GM21825 (cell line): ENCODE measurements around the gene FZD10.

ENCODE experiments used
- ATAC-seq: cut with Tn5 transposase; IDR thresholded peaks from one replicate; pipeline ENCODE4 v1.9.1; 2021; ENCODE audit warnings: mild to moderate bottlenecking, moderate library complexity; ENCODE audit not compliant: unreplicated experiment

FZD10 gene

DNA sequence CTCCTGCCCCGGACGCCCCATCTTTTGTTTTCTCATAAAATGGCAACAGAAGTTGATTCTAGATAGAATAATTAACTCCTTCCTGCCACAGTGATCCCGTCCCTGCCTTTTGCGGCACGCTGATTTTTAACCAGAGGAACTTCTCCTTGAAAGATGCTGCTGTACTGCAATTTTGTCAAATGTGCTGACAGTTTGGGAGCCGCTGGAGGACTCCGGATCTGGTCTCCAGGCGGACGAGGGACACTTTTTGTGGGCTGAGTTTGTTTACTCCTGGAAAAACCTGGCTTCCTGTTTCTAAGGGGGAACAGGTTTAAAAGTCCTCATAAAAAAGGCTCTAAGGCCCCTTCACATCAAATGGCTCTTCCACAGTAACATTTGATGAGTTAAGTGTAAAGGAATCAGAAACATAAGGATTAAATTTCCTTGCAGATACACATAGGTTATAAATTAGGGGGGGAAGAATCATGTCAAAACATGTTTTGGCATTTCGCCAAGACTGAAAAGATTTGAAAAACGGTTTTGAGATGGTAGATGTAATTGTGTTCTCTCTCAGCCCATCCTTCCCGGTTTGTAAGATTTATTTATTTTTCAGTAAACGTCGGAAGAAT is 15.5 kb downstream of the FZD10 start:
- no peak for ATAC-seq

GRCh38 chr12:130178282-130178681 is 16.0 kb downstream of the FZD10 start:
- no peak for ATAC-seq

DNA sequence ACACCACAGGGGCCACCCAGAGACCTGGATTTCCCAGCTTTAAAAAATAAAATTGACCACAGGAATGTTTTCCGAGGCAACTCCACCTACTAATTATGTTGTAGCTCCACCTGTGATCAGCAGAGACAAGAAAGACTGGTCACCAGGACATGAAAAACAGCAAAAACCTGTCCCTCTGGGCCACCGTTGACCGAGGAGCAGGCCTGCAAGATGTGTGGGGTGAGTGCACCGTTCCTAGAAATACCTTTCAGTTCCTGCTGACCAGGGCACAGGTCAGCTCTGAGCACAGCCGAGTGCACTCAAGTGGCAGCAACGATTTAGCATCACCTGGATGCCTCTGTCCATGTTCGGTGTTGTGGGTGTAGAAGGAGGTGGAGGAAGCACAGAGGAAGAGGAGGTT is 16.9 kb downstream of the FZD10 start:
- no peak for ATAC-seq

DNA sequence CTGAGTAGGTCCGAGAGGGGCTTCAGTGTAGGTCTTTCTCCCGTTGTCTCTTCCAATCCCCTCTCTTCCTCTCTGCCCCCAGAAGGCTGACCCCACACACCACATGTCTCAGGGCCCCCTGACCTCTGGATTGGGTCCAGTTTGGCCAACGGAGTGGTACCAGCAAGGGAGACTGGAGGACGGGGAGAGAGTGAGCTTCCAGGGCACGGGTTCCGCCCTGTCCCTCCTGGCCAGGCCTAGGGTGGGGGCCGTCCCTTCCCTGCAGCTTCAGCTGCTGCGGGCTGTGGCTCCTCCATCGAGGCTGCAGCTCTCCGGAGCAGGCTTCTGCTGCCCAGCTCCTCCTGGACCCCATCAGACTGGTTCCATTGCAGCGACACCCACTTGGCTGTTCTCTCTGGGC is 17.4 kb downstream of the FZD10 start:
- no peak for ATAC-seq

DNA sequence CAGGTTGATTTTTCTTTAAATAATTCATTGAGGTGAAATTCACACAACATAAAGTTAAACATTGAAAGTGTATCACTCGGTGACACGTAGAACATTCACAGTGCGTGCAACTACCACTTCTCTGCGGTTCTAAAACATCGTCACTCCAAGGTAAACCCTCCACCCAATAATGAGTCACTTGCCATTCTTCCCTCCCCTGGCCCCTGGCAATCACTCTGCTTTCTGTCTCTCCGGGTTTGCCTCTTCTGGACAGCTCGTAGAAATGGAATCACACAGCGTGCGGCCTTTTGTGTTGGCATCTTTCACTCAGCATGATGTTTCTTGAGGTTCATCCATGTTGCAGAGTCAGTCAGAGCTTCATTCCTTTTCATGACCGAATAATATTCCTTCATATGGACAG is 18.9 kb downstream of the FZD10 start:
- no peak for ATAC-seq

DNA sequence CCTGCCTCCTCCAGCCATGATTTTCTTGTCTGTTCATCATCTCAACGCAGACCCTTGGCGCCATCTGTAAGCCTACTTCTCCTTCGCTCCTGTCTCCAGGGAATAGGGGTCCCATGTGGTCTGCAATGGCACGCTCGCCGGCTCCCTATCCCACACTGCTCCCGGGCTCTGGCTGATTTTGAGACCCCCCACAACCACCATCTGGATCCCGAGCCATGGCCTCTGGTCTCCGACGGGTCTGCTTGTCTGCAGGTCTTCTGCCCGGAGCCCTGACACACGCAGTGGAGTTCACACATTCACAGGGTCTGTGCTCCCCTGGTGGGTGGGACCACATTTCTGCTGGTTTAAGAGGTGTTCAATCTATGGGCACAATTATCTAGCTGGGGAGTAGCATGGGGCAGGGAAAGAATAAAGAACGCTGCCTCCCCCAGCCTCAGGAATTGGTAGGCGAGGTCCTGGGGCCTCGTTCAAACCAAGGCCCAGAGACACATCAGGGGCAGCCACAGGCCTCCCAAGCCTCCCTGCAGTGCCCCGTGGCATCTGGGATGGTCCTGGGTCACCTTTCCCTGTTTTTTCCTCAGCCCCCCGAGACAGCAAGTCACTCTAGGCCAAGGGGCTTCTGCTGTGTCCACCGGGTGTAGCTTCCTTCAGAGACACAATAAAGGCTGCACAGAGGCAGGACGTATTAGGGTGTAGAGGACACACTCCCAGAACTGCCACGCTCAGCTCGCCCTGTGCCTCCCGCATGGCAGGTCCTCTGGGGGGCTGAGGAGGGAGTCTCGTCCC is 21.5 kb downstream of the FZD10 start:
- no peak for ATAC-seq

DNA sequence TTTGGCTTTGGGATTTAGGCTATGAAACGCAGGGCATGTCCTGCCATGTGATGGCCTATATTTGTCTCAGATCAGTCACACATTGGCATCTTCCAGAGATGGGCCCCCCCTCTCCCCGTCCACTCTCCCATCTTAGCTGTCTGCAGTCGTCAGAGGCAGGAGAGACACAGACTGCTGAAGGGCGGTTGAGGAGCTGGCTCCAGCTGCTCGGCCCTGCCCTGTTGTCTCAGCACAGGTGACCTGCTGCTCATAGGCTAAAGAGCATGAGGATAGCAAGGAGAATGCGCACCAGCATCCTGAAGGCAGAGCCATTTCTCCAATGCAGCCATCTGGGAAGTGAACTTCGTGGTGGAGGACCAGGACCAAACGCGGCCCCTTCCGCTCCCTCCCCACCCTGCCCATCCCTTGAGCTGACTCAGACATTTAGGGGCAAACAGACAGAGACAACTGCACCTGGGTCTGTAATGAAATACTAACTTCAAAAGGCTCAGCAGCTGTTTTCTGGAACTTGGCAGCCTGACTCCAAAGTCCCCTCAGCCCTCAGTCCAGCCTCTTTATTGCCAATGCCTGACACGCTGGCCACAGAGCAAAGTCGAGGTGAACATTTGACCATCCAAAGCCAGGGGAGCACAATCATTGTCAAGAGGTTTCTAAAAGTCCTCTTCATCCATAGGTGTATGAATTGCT is 22.3 kb downstream of the FZD10 start:
- ATAC-seq, result no peak

GRCh38 chr12:130185455-130186391 is 23.5 kb downstream of the FZD10 start:
- no peak for ATAC-seq

- ATAC-seq, result no peak
These were observed 24.5 kb downstream of the FZD10 start for GRCh38 chr12:130186651-130187268.

- no peak for ATAC-seq
These were observed 30.5 kb downstream of the FZD10 start for GRCh38 chr12:130192642-130193345.

DNA sequence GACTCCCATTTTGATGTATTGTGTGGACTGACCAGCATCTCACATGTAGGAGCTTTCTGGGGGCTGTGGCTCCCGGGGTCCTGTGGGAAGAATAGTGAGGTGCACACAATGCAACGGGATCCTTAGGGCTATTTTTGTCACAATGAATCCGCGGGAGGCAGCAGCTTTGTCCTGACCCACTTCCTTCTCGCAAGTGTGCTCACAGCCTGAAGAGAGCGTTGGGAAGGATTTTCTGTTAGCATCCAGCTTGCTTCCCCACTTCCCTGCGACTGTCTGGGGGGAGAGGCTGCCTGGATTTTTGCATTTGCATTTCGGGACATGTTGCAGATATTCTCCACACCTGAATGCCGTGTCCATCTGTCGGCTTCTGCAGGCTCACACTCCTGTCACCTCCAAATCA is 31.9 kb downstream of the FZD10 start:
- no peak for ATAC-seq

DNA sequence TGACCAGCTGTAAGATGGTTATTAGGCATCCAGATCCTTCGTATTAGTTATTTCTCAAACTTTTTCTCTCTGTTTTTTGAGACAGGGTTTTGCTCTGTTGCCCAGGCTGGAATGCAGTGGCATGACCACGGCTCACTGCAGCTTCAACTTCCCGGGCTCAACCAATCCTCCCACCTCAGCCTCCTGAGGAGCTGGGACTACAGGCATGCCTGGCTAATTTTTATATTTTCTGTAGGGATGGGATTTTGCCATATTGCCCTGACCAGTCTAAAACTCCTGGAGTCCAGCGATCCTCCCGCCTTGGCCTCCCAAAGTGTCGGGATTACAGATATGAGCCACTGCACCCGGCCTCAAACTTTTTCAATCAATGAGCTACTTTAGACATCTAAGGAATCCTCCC is 33.1 kb downstream of the FZD10 start:
- ATAC-seq, result no peak

- no peak for ATAC-seq
These were observed 33.5 kb downstream of the FZD10 start for GRCh38 chr12:130195776-130196175.

DNA sequence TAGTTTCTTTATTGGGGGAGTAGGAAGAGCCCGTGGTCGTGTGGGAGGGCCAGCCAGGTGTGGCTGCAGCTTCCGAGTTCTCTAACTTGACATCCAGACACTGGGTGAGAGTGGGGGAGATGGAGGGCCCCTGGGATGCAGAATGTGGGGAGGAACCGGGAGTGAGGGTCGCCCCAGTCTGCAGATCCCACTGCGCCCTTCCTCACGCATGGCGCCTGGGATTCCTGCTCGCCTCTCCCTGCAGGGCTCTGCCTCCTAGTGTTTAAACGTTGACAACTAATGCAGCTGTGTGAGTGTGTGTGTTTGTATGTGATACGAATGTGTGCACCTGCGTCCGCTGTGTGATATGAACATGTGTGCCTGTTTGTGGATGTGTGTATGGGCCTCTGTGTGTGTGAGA is 34.6 kb downstream of the FZD10 start:
- no peak for ATAC-seq

DNA sequence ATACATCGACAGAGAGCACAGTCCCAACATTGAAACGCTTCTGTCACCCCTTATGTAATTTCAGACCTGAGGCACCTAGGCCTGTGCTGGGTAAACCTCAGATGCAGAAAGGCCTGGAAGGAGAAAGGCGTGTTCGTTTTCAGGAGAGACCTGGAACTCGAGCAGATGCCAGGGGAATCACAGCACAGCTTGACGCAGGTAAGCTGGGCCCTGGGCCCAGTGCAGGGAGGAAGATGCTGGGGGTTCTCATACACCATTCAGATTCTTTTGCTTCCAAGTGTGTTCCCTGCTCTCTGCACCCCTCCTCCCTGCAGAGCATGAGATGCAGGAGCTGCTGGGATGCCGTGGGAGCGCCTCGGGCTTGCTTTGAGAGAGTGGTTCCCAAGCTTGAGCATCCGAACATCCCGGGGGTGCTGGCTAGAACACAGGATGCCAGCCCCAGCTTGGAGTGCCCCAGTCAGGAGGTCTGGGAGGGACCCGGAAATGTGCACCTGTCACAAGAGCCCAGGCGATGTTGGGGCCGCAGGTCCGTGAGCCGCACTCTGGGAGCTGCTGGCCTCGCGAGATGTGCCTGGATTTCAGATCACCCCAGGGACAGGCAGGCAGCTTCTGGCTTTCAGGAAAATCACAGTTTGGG is 35.9 kb downstream of the FZD10 start:
- no peak for ATAC-seq

GRCh38 chr12:130198663-130199060 is 36.4 kb downstream of the FZD10 start:
- ATAC-seq, result no peak

DNA sequence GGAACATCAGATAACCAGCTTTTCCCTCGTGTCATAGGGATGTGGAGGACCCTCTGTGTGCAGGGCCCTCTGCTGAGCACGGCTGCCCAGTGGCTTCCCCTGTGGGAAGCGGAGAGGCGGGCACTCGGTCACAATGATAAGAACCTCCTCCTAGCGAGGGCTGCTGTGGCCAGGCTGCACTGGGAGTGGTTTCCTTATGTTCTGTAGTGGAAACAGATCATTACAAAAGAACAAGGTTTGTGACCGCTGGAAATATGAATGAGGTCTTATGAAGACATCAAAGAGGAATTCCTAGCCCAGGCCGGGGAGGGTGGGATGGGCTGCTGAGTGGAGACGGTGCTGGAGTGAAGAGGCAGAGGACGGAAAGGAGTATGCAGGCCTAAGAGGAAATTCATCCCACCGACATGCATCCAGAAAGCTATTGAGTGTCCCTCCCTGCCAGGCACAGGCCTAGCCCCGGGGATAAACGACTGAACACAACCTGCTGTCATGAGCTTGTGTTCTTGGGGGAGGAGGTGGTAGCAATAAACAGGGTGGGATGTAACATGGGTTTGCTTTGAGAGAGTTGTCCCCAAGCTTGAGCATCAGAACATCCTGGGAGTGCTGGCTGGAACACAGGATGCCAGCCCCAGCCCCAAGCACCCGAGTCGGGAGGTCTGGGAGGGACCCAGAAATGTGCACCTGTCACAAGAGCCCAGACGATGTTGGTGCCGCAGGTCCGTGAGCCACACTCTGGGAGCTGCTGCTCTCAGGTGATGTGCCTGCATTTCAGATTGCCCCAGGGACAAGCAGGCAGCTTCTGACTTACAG is 37.5 kb downstream of the FZD10 start:
- no peak for ATAC-seq

DNA sequence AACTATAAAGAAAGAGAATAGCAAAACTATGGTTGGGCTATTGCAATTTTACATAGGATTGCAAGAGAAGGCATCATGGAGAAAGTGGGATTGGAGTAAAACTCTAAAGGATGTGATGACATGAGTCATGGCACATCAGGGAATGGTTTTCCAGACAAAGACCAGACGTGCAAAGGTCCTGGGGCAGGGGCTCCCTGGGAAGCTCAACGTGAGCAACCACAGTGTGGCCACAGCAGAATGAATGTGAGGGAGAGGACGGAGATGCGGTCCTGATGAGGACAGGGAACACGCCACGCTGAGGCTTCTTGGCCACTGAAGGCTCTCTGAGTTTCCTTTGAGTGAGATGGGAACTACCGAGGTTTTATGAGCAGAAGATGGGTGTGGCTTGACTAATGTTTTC is 38.2 kb downstream of the FZD10 start:
- no peak for ATAC-seq

DNA sequence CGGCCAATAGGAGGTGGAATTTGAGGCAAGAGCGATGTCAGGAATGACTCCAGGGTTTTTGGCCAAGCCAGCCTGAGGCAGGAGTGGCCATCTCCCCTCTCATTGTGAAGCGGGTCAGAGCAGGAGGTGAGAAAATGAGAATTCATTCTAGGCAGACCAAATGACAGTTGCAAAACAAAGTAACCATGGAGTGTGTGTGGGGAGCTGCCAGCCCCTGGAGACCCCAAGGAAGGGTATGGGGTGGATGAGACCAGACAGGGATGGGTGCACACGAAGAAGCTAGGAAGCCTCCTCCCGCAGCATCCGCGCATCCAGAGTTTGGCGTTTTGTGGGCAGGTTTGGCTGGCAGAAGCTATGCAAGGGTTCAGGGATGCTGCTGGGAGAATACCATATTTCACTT is 38.8 kb downstream of the FZD10 start:
- no peak for ATAC-seq
